HG03066 (cell line): ENCODE measurements around the gene PSMG4.
A peak's percentile ranks its signal among the peaks of the same experiment; 100 is the strongest.

Experiments used
- ATAC-seq: cut with Tn5 transposase; IDR thresholded peaks from one replicate; pipeline ENCODE4 v1.9.1; 2021; ENCODE audit warnings: low read depth; ENCODE audit not compliant: unreplicated experiment

The PSMG4 gene

DNA sequence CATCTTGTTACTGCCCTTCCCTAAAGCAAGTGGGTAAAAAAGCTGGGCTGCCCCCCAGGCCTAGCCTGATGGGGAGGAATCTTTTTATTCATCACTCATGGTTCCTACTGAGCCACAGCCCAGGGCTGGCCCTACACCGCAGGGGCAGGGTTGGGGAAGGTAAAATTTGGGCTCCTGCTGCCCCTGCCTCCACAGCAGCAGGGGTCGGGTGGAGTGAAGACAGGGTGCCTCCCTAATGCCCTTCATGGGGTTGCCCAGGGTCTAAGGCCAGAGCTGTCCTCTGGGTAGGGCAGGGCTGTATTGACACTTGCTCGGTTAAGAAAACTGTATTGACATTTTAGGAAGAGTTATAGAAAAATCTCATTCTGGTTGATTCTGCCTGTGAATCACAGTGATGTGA is 8.9 kb upstream of the PSMG4 start:
- ATAC-seq, result no peak

DNA sequence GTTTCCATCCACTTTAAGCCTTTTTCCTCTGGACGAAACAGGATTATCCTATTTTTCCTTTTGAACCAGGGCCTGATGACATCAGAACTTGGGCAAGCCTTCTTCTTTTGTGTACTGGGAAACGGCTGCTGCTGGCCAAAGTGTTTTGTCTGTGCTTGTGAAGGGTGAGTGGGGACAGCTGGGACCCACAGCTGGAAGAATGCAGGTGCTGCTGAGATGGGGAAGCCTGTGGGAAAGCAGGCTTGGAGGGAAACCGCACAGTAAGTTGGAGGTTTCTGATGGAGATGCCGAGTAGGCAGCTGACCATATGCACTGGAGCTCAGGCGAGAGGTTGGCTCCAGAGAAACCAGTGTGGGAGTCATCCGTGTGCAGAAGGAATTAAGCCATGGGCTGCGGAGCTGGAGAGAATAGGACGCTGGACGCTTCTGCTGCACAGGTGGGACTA is 8.5 kb upstream of the PSMG4 start:
- no peak for ATAC-seq

DNA sequence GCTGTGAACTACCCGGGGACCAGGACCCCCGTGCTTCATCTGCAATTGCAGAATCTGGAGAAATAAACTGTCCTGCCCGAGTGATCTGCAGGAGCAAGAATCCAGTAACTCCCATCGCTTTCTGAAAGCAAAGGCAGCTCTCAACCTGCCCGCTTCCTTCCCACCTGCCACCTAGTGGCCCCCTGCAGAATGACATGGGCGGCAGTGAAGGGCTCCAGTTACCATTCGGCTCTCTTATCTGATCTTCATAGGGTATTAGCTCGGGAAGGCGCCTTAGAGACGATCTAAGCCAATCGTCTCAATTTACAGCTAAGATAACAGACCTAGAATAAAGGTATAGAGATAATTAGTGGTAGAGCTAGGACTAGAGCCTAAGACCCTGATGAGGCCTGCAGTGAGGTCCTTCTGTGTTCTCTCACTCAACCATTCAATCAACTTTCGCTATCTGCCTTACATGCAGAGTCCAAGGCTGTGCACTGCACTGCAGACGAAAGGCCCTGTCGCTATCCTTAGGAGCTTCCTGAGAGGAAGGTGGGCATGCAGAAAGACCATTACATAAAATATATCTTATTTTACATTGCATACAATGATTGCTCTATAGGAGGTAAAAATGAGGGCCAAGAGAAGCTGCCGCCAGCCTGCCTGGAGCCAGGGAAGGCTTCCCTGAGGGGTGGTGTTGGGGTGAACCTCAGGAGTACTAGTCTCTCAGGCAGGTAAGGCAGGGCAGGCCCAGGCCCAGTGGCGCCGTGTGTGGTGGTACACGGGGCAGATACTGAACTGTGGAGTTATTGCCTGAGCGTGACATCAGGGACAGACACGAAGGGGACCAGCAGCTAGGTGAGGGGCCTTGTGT is 7.1 kb upstream of the PSMG4 start:
- peak; percentile 78 for ATAC-seq

DNA sequence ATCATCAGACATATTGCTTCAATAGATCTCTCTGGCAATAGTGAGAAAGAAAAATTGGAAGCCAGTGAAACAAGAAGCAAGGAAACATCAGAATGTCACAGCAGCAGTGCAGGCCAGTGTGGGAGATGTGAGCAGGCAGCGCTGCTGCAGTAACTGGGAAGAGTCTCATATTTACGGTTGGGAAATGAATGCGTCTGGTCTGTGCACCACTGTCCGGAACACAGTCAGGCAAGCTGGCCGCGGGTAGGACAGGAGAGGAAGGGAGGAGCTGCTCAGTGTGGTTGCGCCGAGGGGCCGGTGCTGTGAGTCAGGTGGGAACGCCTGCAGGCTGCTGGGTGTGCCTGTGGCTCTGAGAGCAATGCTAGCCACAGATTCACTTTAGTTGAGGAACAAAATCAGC is 6.4 kb upstream of the PSMG4 start:
- ATAC-seq, result no peak

GRCh38 chr6:3252861-3253596 is 5.7 kb upstream of the PSMG4 start:
- ATAC-seq, result no peak

GRCh38 chr6:3253597-3253961 is 5.2 kb upstream of the PSMG4 start:
- ATAC-seq, result no peak

DNA sequence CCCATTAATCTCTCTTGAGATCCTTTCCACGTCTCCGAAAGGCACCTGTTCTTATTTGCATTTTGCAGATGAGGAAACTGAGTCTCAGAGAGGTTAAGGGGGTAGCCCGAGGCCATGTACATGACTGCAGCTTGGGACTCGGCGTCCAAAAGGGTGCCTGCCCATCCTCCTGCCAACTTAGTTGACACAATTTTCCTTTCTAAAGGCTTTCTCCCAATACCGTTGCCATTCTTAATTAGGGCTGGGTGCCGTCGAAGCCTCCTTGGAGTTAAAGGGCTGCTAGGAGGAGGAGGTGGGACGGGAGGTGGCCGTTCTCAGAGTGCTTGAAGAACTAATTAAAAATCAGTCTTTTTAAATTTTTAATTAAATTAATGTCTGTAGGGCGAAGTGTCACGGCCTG is 546 bp upstream of the PSMG4 start:
- ATAC-seq, result no peak

GRCh38 chr6:3259491-3259958 is 778 bp downstream of the PSMG4 start:
- ATAC-seq, result peak; percentile 29

DNA sequence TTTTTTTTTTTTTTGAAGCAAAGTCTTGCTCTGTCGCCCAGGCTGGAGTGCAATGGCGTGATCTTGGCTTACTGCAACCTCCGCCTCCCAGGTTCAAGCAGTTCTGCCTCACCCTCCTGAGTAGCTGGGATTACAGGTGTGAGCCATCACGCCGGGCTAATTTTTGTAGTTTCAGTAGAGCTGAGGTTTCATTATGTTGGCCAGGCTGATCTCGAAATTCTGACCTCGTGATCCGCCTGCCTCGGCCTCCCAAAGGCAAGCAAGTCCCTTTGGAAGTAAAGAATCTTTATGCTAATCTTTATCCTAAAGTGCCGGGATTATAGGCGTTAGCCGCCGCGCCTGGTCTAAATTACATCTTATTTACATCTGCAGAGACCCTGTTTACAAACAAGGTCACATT is 1.5 kb downstream of the PSMG4 start:
- ATAC-seq, result no peak

- no peak for ATAC-seq
Observed at GRCh38 chr6:3260772-3261517, 2.2 kb downstream of the PSMG4 start.

DNA sequence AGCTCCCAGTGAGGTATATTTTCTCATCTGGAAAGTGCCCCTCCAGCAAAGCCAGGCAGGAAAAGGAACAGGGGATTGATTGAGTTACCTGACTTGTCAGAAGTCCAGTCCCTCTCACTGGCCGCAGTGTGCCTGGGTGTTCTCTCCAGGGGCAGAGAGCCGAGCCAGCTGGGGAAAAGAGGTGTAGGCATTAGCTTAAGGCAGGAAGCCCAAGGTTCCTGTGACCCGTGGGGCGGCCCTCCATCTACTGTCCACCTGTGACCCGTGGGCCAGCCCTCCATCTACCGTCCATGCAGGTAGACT is 2.7 kb downstream of the PSMG4 start:
- no peak for ATAC-seq

DNA sequence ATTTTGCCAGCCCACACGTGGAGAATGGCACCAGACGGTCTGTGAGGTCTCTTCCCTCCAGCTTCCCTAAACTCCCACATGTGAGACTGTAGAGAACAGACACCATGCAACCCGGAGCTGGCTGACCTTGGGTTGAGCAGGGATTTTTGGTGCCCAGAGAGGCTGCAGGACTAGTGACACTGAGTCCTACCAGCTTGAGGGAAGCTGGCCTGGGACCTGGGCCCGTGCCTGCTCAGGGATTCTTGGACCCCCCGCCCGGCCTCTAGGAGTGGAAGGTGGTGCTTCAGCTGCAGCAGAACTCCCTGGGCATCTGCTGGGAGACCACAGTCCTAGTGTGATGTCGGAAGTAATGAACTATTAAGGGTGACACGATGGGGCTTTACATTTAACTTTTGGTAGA is 3.2 kb downstream of the PSMG4 start:
- ATAC-seq, result no peak

DNA sequence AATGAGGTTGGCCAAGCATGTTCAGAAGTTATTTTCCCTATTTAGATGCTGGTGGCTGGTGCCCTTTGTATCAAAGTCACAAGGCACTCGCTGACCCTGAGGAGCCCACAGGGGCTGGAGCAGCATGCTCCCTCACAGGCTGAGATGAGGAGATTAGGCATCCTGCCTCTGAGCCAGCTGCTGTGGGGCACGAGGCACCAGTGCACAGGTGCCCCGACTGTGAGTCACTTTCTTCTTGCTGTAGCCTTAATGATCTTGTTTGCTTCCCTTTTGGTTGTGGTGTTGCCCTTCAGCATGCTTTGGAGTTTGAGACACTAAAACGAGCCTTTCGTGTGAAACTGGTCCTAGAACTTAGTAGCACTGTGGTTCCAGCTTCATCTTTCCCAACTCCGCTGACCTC is 4.3 kb downstream of the PSMG4 start:
- ATAC-seq, result no peak

DNA sequence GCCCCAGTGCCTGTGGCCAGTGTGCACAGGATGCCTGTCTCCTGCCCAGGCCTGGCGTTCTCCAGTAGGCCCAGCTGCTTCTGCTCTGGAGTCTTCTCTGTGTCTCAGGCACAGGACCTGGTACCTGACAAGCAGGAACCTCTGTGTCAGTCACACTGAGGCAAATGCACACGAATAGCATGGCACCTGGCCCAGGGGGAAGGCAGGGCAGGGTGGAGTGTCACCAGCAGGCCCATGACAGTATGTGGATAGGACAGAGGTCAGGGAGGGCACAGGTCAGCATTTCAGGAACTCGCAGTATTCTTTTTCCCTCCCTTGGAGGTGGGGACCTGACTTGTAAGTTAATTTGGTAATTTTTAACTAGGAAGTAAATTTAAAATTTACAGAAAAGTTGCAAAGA is 5.6 kb downstream of the PSMG4 start:
- no peak for ATAC-seq

DNA sequence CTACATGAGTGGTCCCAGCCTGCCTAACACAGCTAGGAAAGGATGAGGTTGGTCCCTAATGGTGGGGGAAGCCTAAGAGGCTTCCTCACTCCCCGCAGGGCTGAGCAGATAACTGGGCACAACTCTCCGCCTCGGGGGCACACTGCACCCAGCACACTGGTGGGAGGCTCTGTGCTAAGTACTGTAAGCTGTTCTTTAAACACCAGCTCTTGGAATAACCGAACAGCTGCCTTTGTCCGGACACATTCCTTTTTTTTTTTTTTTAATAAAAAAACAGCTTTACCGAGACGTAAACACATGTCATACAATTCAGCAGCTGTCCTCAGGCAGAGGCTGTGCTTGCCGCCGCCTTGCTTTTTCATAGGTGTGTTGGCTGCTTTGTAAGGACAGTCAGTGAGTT is 6.9 kb downstream of the PSMG4 start:
- ATAC-seq, result no peak

DNA sequence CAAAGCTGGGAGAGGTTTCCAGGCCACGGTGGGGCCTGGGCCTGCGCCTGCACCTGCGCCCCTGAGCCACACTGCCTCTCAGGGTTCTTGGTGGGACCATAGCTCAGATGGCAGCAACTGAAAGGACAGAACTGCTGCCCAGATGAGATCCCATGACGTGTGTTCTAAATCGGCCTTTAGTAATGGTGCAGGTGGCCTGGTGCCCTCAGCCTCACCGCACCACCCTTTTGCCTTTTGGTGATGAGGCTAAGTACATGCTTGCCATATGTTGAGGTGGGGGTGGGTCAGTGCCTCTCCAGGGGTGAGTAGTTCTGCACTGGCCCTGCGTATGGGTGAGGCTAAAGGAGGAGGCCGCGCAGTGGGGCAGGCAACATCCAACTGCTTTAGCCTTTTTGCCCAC is 7.4 kb downstream of the PSMG4 start:
- no peak for ATAC-seq

- no peak for ATAC-seq
Observed at GRCh38 chr6:3267162-3267561, 8.4 kb downstream of the PSMG4 start.

GRCh38 chr6:3268680-3269079 is 9.9 kb downstream of the PSMG4 start:
- ATAC-seq, result no peak

DNA sequence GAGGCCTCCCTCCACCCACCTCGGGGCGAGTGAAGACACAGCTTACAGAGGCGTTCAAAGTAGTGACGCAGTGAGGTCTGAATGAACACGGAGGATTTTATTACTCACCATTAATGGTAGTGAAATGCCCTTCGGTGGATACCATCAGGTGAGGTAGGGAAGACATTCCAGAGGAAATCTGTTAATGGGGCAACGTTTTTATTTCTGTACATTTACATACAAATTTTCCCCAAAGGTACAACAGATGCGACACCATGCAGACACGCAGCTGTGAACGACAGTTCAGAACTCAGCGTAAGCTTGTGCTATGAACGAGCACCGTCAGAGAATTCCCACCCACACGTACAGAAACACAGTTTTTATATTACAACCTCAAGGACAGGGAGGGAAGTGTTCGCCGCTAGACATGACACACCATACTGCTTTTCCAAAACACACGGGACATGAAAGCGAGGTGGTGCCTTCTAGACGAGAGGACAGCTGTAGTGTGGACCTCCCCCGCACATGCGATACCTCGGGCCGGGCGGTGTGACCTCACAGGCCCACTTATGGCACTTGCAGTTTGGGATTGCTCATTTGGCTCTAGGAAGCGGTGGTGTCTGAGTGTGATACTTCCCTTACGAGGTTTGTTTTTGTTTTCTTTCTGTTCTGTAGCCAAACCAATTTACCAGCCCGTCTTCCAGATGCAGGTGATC is 10.7 kb downstream of the PSMG4 start:
- ATAC-seq, result no peak

DNA sequence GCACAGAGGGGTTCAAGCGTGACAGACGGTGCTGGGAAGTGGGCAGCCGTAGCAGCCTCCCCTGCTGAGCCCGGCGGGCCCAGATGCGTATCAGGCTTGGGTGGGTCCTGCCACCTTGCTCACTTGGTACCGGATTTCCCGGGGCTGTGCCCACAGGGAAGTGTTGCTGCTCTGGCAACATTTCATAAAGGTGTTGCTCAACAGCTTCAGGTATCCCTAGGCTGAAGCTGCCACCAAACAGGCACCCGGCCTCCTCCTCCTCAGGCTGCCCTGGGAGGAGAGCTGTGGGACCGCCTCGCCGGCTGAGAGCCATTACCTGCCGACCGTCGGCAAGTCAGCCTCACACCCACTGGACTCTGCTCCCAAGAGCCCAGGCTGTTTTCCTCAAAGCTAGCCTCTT is 11.5 kb downstream of the PSMG4 start:
- ATAC-seq, result no peak

DNA sequence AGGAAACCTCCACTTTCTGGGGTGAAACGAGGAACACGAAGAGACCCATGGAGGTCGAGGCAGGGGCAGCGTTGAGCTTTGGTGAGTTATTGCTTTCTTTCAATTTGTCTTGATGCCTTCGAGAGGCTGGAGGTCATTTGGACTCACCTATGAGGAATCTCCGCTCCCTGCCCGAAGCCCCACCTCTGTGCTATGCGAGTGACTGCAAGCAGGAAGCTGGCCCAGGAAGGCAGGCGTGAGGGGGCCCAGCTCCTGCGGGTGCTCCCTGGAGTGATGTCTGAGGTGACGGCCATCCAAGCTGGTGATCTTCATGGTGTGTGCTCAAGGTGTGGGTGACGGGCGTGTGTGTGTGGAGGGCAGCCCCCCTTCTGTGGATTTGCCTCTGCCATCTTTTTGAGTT is 13.0 kb downstream of the PSMG4 start:
- no peak for ATAC-seq
